Keratinocyte (primary cell): ENCODE results near the gene RPH3AL. TPM values are rescaled to one million over a fixed set of nuclear protein-coding genes. Genes with fewer than 3 reads are reported as not detected.

Experiments used
- DNase-seq: peaks from one replicate; pipeline ENCODE4 v3.0.0-alpha.2; 2011; ENCODE audit warnings: low read depth, missing footprints, low spot score
- FAIRE-seq: peaks from 2 replicates; lab custom pipeline; 2011; peaks lifted over from hg19 to GRCh38; lab: Jason Lieb, UNC
- H2AFZ ChIP-seq: 2 replicates; pipeline ENCODE4 v1.6.0; 2012; ENCODE audit warnings: low read length, control low read depth, inconsistent platforms; ENCODE audit not compliant: control insufficient read depth
- H3K27ac ChIP-seq: 2 replicates; pipeline ENCODE4 v1.5.1; 2011; ENCODE audit warnings: low read length; ENCODE audit not compliant: control insufficient read depth, insufficient read depth
- H3K27me3 ChIP-seq: 3 replicates; pipeline ENCODE4 v1.6.0; 2011; ENCODE audit warnings: low read length; ENCODE audit not compliant: control insufficient read depth, insufficient read depth; ENCODE audit errors: extremely low read depth
- H3K36me3 ChIP-seq, 2 experiments: 2 replicates in 1 of 2; 3 replicates in 1 of 2; pipeline ENCODE4 v1.5.1; 2011; ENCODE audit warnings: low read length in 2 of 2, mild to moderate bottlenecking in 1 of 2; ENCODE audit not compliant: control insufficient read depth in 2 of 2, insufficient read depth in 2 of 2; ENCODE audit errors: extremely low read depth in 1 of 2
- H3K4me1 ChIP-seq: 3 replicates; pipeline ENCODE4 v1.5.1; 2011; ENCODE audit warnings: low read length; ENCODE audit not compliant: control insufficient read depth, insufficient read depth; ENCODE audit errors: extremely low read depth
- H3K4me2 ChIP-seq: 3 replicates; pipeline ENCODE4 v1.6.0; 2011; ENCODE audit warnings: low read depth, low read length; ENCODE audit not compliant: control insufficient read depth, insufficient read depth; ENCODE audit errors: extremely low read depth
- H3K4me3 ChIP-seq, 3 experiments: fragments of 200-600 bp in 1 of 3; sonication (generic) in 1 of 3; 2 replicates in 2 of 3; 3 replicates in 1 of 3; pipeline ENCODE4 v1.5.1; 2011 to 2016; ENCODE audit warnings: low read length in 3 of 3, mild to moderate bottlenecking in 3 of 3, control low read depth in 2 of 3, inconsistent platforms in 1 of 3, low read depth in 1 of 3, mixed read lengths in 1 of 3, mixed run types in 1 of 3, moderate library complexity in 1 of 3; ENCODE audit not compliant: control insufficient read depth in 2 of 3, insufficient read depth in 2 of 3; ENCODE audit errors: extremely low read depth in 1 of 3
- H3K79me2 ChIP-seq: 2 replicates; pipeline ENCODE4 v1.6.0; 2012; ENCODE audit warnings: low read length; ENCODE audit not compliant: control insufficient read depth, insufficient read depth
- H3K9ac ChIP-seq: 3 replicates; pipeline ENCODE4 v1.6.0; 2011; ENCODE audit warnings: low read length; ENCODE audit not compliant: control insufficient read depth, insufficient read depth; ENCODE audit errors: extremely low read depth
- H3K9me1 ChIP-seq: 3 replicates; pipeline ENCODE4 v1.6.0; 2011; ENCODE audit warnings: low read length; ENCODE audit not compliant: control insufficient read depth, insufficient read depth; ENCODE audit errors: extremely low read depth
- H3K9me3 ChIP-seq: 2 replicates; pipeline ENCODE4 v1.5.1; 2012; ENCODE audit warnings: low read depth, low read length; ENCODE audit not compliant: control insufficient read depth
- H4K20me1 ChIP-seq: 3 replicates; pipeline ENCODE4 v1.6.0; 2011; ENCODE audit warnings: low read length; ENCODE audit not compliant: control insufficient read depth, insufficient read depth; ENCODE audit errors: extremely low read depth
- EZH2 ChIP-seq: IDR thresholded peaks from one replicate; pipeline ENCODE4 v1.6.1; 2012; ENCODE audit warnings: inconsistent platforms, mild to moderate bottlenecking, low read length, moderate library complexity
- dilution Hi-C: fragments of 300-500 bp; cut with MboI; formaldehyde crosslinking; loops from one replicate; pipeline ENCODE4 v1.7.0; 2020; ENCODE audit warnings: low sequenced_read_pairs; ENCODE audit not compliant: extremely low pct_ligation_motif_present
- polyA plus RNA-seq, 5 experiments: library from polyadenylated mRNA; depleted of rRNA in 3 of 5; stranded (reverse) in 3 of 5; stranded (forward) in 1 of 5; unstranded in 1 of 5; fragments of >200 nt; gene quantifications; 1 replicate in 1 of 5; 2 replicates in 3 of 5; 3 replicates in 1 of 5; pipeline versions ENCODE4 v1.2.1 to v1.2.3, GENCODE V29; 2011 to 2012; ENCODE audit warnings: missing spikeins in 2 of 5, low read depth in 1 of 5, low replicate concordance in 1 of 5
- TF ChIP-seq, protein P1 (sequence below), 3 experiments: IDR thresholded peaks in 1 of 3; conservative IDR thresholded peaks in 1 of 3; optimal IDR thresholded peaks in 1 of 3; 2 replicates in 2 of 3; 3 replicates in 1 of 3; pipeline versions ENCODE3 to v1.5.1; 2011; ENCODE audit warnings: low read length in 3 of 3, mild to moderate bottlenecking in 3 of 3, moderate library complexity in 2 of 3, control low read depth in 1 of 3, inconsistent platforms in 1 of 3; ENCODE audit not compliant: insufficient read depth in 2 of 3; ENCODE audit errors: extremely low read depth in 1 of 3

The RPH3AL gene
- polyA plus RNA-seq, 1 donor (not counting 4 experiments of a cell fraction or from before 2014, with no cell fraction given) = 0.31 TPM

DNA sequence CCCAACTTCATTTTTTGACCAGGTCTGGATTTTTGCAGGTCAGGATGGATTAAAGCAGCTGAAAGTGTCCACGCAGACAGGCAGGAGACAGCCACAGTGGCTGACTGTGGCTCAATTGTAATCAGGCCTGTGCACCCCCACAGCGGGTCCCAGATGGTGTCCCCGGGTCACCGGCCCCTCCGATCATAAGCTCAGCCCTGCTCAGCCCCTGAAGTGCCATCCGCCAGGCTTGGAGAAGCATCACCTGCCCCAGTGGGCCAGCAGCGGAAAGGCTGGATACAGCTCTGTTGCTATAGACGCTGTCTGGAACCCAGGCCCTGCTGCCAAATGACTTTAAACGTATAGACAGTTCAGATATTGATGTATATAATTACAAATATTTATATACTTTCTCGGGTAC, 60.6 kb downstream of the RPH3AL start:
- H3K9ac ChIP-seq = no peak overlapping the region

DNA sequence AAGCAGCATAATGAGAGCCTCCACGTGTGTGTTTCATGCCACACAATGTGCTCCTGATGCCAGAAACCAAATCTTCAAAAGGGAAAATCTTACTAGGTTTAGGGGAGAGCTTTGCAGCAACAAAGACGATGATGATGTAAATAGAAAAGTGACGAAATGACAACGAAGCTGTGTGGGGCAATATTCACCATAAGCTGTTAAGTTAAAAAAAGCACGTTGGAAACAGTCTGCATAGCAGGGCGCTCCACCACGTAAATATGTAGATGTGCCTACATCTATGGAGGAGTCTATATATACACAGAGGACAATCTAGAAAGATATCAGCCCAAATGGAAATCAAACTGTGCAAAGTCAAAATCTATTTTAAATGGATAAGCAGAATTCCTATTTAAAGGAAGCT, 61.0 kb downstream of the RPH3AL start:
- Histone ChIP-seq H3K9me3 (no peaks in the 10 kb centered on the region), H2AFZ (no peak overlapping the region), H3K36me3 (no peaks in the 10 kb centered on the region), H3K4me2 (no peak overlapping the region), H3K27me3 (peaks cover 3% of the 10 kb centered on the region), H3K4me3 (no peak overlapping the region), H4K20me1 (no peaks in the 10 kb centered on the region), H3K4me1 (no peaks in the 10 kb centered on the region), H3K27ac (no peak overlapping the region), H3K79me2 (no peaks in the 10 kb centered on the region), H3K9ac (no peak overlapping the region), H3K9me1 (no peaks in the 10 kb centered on the region)
- no peak for FAIRE-seq
- DNase-seq = no peak
- TF ChIP-seq EZH2 = no peak
- TF ChIP-seq, protein P1, sequence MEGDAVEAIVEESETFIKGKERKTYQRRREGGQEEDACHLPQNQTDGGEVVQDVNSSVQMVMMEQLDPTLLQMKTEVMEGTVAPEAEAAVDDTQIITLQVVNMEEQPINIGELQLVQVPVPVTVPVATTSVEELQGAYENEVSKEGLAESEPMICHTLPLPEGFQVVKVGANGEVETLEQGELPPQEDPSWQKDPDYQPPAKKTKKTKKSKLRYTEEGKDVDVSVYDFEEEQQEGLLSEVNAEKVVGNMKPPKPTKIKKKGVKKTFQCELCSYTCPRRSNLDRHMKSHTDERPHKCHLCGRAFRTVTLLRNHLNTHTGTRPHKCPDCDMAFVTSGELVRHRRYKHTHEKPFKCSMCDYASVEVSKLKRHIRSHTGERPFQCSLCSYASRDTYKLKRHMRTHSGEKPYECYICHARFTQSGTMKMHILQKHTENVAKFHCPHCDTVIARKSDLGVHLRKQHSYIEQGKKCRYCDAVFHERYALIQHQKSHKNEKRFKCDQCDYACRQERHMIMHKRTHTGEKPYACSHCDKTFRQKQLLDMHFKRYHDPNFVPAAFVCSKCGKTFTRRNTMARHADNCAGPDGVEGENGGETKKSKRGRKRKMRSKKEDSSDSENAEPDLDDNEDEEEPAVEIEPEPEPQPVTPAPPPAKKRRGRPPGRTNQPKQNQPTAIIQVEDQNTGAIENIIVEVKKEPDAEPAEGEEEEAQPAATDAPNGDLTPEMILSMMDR (optimal IDR thresholded peaks at IDR 0.05 in 1 of 3, IDR thresholded peaks at IDR 0.05 in 1 of 3, conservative IDR thresholded peaks at IDR 0.05 in 1 of 3; ENCODE audit: extremely low read depth in 1 of 3, insufficient read depth in 2 of 3, low read length in 3 of 3) = no peak
- dilution Hi-C loops = no loop called here

More for the DNA sequence above, 60.6 kb downstream of the RPH3AL start:
- dilution Hi-C loops = no loop called here
- Histone ChIP-seq H2AFZ (no peak overlapping the region), H3K4me3 (no peak overlapping the region), H3K79me2 (no peaks in the 10 kb centered on the region), H3K36me3 (no peaks in the 10 kb centered on the region), H4K20me1 (no peaks in the 10 kb centered on the region), H3K4me1 (no peaks in the 10 kb centered on the region), H3K4me2 (no peak overlapping the region), H3K9me3 (no peaks in the 10 kb centered on the region), H3K27ac (no peak overlapping the region), H3K9me1 (no peaks in the 10 kb centered on the region), H3K27me3 (peaks cover 3% of the 10 kb centered on the region)
- TF ChIP-seq EZH2 = no peak
- FAIRE-seq (no peak), DNase-seq (no peak)

DNA sequence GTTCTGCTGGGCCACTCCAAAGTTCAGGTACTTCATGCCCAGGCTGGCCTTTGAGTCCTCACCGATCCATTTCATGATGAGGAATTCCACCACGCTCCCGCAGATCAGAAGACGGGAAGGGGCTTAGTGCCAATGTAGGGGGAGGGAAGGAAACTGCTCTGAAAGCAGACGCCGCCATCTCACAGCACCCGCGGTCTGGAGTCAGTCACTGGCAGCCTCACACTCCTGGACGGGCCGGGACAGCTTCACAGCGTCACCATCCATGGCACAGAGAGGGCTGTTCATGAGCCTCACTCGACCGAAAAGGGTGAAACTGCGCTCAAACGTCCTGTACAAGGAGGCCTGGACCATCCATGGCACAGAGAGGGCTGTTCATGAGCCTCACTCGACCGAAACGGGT, 62.0 kb downstream of the RPH3AL start:
- DNase-seq (no peak), FAIRE-seq (no peak)
- Histone ChIP-seq H3K4me1 (no peaks in the 10 kb centered on the region), H3K79me2 (no peaks in the 10 kb centered on the region), H3K9ac (no peak overlapping the region), H3K4me3 (no peak overlapping the region), H3K36me3 (no peaks in the 10 kb centered on the region), H3K4me2 (no peak overlapping the region), H3K9me1 (no peaks in the 10 kb centered on the region), H3K27me3 (peaks cover 3% of the 10 kb centered on the region), H3K27ac (no peak overlapping the region), H2AFZ (no peak overlapping the region), H3K9me3 (no peaks in the 10 kb centered on the region), H4K20me1 (no peaks in the 10 kb centered on the region)
- TF ChIP-seq, protein P1 (optimal IDR thresholded peaks at IDR 0.05 in 1 of 3, IDR thresholded peaks at IDR 0.05 in 1 of 3, conservative IDR thresholded peaks at IDR 0.05 in 1 of 3; ENCODE audit: extremely low read depth in 1 of 3, insufficient read depth in 2 of 3, low read length in 3 of 3) = no peak
- TF ChIP-seq EZH2 = no peak
- dilution Hi-C loops = no loop called here
